DND-41 (cell line): ENCODE measurements around the gene ZKSCAN8.

Experiments used
- CTCF ChIP-seq: IDR thresholded peaks from 2 replicates; pipeline ENCODE4 v1.5.1; 2012; ENCODE audit warnings: borderline replicate concordance, low read length, moderate library complexity, mild to moderate bottlenecking; ENCODE audit not compliant: poor library complexity, severe bottlenecking; ENCODE audit errors: extremely low read depth
- EZH2 ChIP-seq: IDR thresholded peaks from 3 replicates; pipeline ENCODE4 v1.6.1; 2012; ENCODE audit warnings: borderline replicate concordance, low read depth, mild to moderate bottlenecking, moderate library complexity, low read length, inconsistent platforms; ENCODE audit not compliant: severe bottlenecking

DNA sequence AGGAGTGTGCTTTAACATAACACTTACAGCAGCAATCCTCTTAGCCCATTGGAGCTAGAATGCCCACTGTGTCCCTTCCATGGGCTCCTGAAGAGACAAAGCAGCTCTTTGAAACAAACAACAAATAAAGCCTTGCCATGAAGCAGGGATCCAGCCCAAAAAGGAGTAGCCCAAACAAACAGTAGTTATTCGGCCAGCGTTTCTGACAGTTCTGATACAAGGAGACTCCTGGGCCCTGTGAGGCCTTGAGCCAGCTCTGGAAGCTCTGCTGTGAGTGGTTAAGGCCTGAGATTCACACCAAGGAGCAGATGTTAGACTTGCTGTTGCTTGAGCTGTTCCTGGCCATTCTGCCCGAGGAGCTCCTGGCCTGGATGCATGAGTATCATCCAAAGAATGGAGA, 34.2 kb upstream of the ZKSCAN8 start:
- TF ChIP-seq CTCF, result no peak
- TF ChIP-seq EZH2, result no peak
